ENCODE measurements around the gene FATE1. TPM values are rescaled to one million over a fixed set of nuclear protein-coding genes. Genes with fewer than 3 reads are reported as not detected.

FATE1 gene
- total RNA-seq, 4 donors from 2014 or later, result not detected

DNA sequence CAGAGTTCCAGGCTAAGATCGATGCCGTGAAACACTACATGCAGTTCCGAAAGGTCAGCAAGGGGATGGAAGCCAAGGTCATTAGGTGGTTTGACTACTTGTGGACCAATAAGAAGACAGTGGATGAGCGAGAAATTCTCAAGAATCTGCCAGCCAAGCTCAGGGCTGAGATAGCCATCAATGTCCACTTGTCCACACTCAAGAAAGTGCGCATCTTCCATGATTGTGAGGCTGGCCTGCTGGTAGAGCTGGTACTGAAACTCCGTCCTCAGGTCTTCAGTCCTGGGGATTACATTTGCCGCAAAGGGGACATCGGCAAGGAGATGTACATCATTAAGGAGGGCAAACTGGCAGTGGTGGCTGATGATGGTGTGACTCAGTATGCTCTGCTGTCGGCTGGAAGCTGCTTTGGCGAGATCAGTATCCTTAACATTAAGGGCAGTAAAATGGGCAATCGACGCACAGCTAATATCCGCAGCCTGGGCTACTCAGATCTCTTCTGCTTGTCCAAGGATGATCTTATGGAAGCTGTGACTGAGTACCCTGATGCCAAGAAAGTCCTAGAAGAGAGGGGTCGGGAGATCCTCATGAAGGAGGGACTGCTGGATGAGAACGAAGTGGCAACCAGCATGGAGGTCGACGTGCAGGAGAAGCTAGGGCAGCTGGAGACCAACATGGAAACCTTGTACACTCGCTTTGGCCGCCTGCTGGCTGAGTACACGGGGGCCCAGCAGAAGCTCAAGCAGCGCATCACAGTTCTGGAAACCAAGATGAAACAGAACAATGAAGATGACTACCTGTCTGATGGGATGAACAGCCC is 28.0 kb downstream of the FATE1 start:
- TF ChIP-seq, protein P1, sequence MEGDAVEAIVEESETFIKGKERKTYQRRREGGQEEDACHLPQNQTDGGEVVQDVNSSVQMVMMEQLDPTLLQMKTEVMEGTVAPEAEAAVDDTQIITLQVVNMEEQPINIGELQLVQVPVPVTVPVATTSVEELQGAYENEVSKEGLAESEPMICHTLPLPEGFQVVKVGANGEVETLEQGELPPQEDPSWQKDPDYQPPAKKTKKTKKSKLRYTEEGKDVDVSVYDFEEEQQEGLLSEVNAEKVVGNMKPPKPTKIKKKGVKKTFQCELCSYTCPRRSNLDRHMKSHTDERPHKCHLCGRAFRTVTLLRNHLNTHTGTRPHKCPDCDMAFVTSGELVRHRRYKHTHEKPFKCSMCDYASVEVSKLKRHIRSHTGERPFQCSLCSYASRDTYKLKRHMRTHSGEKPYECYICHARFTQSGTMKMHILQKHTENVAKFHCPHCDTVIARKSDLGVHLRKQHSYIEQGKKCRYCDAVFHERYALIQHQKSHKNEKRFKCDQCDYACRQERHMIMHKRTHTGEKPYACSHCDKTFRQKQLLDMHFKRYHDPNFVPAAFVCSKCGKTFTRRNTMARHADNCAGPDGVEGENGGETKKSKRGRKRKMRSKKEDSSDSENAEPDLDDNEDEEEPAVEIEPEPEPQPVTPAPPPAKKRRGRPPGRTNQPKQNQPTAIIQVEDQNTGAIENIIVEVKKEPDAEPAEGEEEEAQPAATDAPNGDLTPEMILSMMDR (IDR thresholded peaks at IDR 0.05 in 4 of 5, conservative IDR thresholded peaks at IDR 0.05 in 1 of 5), result no peak
- no peak for TF ChIP-seq POLR2A (IDR thresholded peaks at IDR 0.05)
- intact Hi-C loops (cut with DNase I; ENCODE audit: low total_unique reads) (no loop called here), in situ Hi-C loops (cut with MboI; ENCODE audit: low sequenced_read_pairs in 4 of 4) (no loop called here)

DNA sequence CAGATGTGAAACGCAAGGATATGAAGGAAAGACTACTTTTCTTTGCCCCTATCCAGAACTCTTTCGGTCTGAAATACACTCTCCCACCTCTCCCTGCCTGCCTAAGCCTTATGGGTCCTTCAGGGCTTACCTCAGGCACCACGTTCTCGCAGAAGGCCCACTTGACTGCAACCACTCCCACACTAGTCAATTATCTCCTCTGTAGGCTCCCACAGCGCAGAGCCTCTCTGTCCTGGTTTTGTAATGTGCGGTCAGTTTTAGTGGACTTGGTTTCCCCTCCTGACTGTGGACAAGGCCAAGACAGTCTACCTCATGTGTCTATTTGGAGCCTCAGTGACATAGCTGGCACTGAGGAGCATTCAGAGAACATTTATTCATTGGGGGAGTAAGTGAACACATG is 29.8 kb downstream of the FATE1 start:
- Histone ChIP-seq H3K27me3 (no peaks in the 10 kb centered on the region), H3K4me1 (no peaks in the 10 kb centered on the region), H3K36me3 (no peaks in the 10 kb centered on the region), H3K4me3 (no peak overlapping the region), H3K27ac (no peak overlapping the region), H3K9me3 (no peaks in the 10 kb centered on the region)
- intact Hi-C loops (cut with DNase I; ENCODE audit: low total_unique reads) (no loop called here), in situ Hi-C loops (cut with MboI; ENCODE audit: low sequenced_read_pairs in 4 of 4) (no loop called here)
- no peak for TF ChIP-seq POLR2A (IDR thresholded peaks at IDR 0.05)
- TF ChIP-seq, protein P1 (IDR thresholded peaks at IDR 0.05 in 4 of 5, conservative IDR thresholded peaks at IDR 0.05 in 1 of 5), result no peak
- ATAC-seq (no peak), DNase-seq (no peak)

More for the DNA sequence above, 28.0 kb downstream of the FATE1 start:
- H3K36me3 ChIP-seq, result no peaks in the 10 kb centered on the region
- no peak overlapping the region for H3K27ac ChIP-seq
- no peak overlapping the region for H3K4me3 ChIP-seq
- no peaks in the 10 kb centered on the region for H3K9me3 ChIP-seq
- DNase-seq (no peak), ATAC-seq (no peak)
- H3K27me3 ChIP-seq, result no peaks in the 10 kb centered on the region
- H3K4me1 ChIP-seq, result no peaks in the 10 kb centered on the region

DNA sequence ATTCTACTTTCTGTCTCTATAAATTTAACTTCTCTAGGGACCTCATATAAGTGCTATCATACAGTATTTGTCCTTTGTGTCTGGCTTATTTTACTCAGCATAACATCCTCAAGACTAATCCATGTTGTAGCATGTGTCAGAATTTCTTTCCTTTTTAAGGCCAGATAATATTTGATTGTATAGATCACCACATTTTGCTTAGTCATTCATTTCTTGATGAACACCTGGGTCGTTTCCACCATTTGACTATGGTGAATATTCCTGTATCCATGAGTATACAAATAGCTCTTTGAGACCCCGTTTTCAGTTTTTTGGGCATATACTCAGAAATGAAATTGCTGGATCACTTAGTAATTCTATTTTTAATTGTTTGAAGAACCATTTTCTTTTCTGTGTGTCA is 30.7 kb downstream of the FATE1 start:
- Histone ChIP-seq H3K36me3 (no peaks in the 10 kb centered on the region), H3K9me3 (no peaks in the 10 kb centered on the region), H3K27ac (no peak overlapping the region), H3K4me3 (no peak overlapping the region), H3K27me3 (no peaks in the 10 kb centered on the region), H3K4me1 (no peaks in the 10 kb centered on the region)
- no peak for DNase-seq
- TF ChIP-seq, protein P1 (IDR thresholded peaks at IDR 0.05 in 4 of 5, conservative IDR thresholded peaks at IDR 0.05 in 1 of 5), result no peak
- TF ChIP-seq POLR2A (IDR thresholded peaks at IDR 0.05), result no peak
- no peak for ATAC-seq
- intact Hi-C loops (cut with DNase I; ENCODE audit: low total_unique reads), result no loop called here
- in situ Hi-C loops (cut with MboI; ENCODE audit: low sequenced_read_pairs in 4 of 4), result no loop called here

DNA sequence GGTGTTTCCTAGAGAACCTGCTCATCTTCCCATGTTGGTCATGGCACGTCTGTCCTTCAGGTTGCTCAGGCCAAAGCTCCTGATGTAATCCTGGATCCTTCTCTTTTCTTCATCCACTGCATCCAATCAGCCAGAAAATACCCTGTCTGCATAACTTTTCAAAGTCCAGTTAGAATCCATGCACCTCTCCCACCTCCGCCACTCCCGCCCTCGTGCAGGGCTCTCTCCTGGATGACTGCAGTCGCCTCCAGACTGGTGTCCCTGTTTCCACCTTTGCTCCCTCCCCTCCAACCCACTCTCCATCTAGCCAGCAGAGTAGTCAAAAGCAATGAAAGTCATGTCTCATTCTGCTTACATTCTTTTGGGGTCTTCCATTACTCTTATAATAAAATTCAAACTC is 34.7 kb downstream of the FATE1 start:
- in situ Hi-C loops (cut with MboI; ENCODE audit: low sequenced_read_pairs in 4 of 4), result loop anchor here (10.0 to 25.0 kb wide), 3 partner anchors 884 to 1062 kb away; partner anchors contain the start of gene GABRQ (in 4 of the 4)
- DNase-seq, result no peak

More for the DNA sequence above, 34.7 kb downstream of the FATE1 start:
- Histone ChIP-seq H3K4me1 (no peaks in the 10 kb centered on the region), H3K27me3 (no peaks in the 10 kb centered on the region), H3K36me3 (no peaks in the 10 kb centered on the region), H3K9me3 (no peaks in the 10 kb centered on the region), H3K4me3 (no peak overlapping the region), H3K27ac (no peak overlapping the region)
- intact Hi-C loops (cut with DNase I; ENCODE audit: low total_unique reads), result loop anchor here (5.0 to 10.0 kb wide), 2 partner anchors 887 to 1064 kb away; partner anchors contain the start of gene GABRQ
- TF ChIP-seq, protein P1 (IDR thresholded peaks at IDR 0.05 in 4 of 5, conservative IDR thresholded peaks at IDR 0.05 in 1 of 5), result no peak
- TF ChIP-seq POLR2A (IDR thresholded peaks at IDR 0.05), result no peak
- no peak for ATAC-seq

Measured in gastrocnemius medialis (tissue), 4 donors.